Right lobe of liver (tissue), 6 donors: ENCODE results near the gene TMEM269. TPM values are rescaled to one million over a fixed set of nuclear protein-coding genes. Genes with fewer than 3 reads are reported as not detected.

Experiments
- ATAC-seq, 4 donors: fragments of 200-7000 bp; cut with Tn5 transposase; one replicate each; pipeline ENCODE4 v1.9.1; 2020; ENCODE audit warnings: mild to moderate bottlenecking in 4 of 4, moderate library complexity in 4 of 4
- DNase-seq, 3 donors: peaks; one replicate each; pipeline ENCODE4 v3.0.0-alpha.2; 2020
- H3K27ac ChIP-seq, 3 donors: fragments of 200-600 bp; one replicate each; pipeline ENCODE4 v1.8.0; 2022
- H3K27me3 ChIP-seq, 2 donors: fragments of 200-600 bp; one replicate each; pipeline ENCODE4 v1.8.0; 2022
- H3K36me3 ChIP-seq, 4 donors: fragments of 200-600 bp; sonication (generic) in 1 of 4; one replicate each; pipeline versions ENCODE4 v1.5.1 to v1.8.0; 2017 to 2022; ENCODE audit warnings: control low read depth in 1 of 4
- H3K4me1 ChIP-seq, 4 donors: fragments of 200-600 bp; sonication (generic) in 1 of 4; one replicate each; pipeline versions ENCODE4 v1.5.1 to v1.8.0; 2017 to 2022; ENCODE audit warnings: control low read depth in 1 of 4
- H3K4me3 ChIP-seq, 3 donors: fragments of 200-600 bp; one replicate each; pipeline ENCODE4 v1.8.0; 2022
- H3K9me3 ChIP-seq, 4 donors: fragments of 200-600 bp; sonication (generic) in 1 of 4; one replicate each; pipeline versions ENCODE4 v1.5.1 to v1.8.0; 2017 to 2022; ENCODE audit warnings: control low read depth in 1 of 4
- POLR2A ChIP-seq: fragments of 450-650 bp; IDR thresholded peaks from one replicate; pipeline ENCODE4 v1.6.1; 2017; ENCODE audit warnings: antibody characterized with exemption, mild to moderate bottlenecking
- WGBS: methylation state at CpG from one replicate; pipeline ENCODE4 v1.1.6; 2018; ENCODE audit warnings: low coverage, low lambda C conversion rate; ENCODE audit not compliant: insufficient coverage; ENCODE audit errors: missing lambda C conversion rate; 5-methylcytosine and 5-hydroxymethylcytosine counted together
- intact Hi-C, 2 donors: fragments of 100-400 bp; cut with DNase I; formaldehyde crosslinking; loops; one replicate each; pipeline versions ENCODE4 v1.11.2 to v1.14.1; 2022
- total RNA-seq, 6 experiments: library from RNA; depleted of rRNA in 2 of 6; stranded (reverse); fragments of >200 nt in 2 of 6; fragmentation: NEBNext Ultra II Directional in 3 of 6; extraction: Animal tissue kit (Norgen Biotek cat#: 25700) in 3 of 6; gene quantifications; one replicate each; pipeline versions ENCODE4 v1.1.0 to v1.2.4, GENCODE V29; 2016 to 2023
- TF ChIP-seq, protein P1 (sequence below), 4 donors: fragments of 200-600 bp in 3 of 4; fragments of 450-650 bp in 1 of 4; IDR thresholded peaks; one replicate each; pipeline versions ENCODE4 v1.5.1 to v1.8.0; 2016 to 2022; ENCODE audit warnings: antibody characterized with exemption in 4 of 4, mild to moderate bottlenecking in 2 of 4
- donor health status: DM: no; HTN: yes; CAD: no.
- donor health status: DM: no; HTN: no; CAD: no.
- donor health status: DM: no; HTN: no; CAD: no.
- donor health status: DM: no; HTN: yes; CAD: no.
- donor health status: DM: no; HTN: yes; CAD: no.

Gene TMEM269
- total RNA-seq, 6 experiments from 2014 or later, result 0.07 TPM; not detected in 5

DNA sequence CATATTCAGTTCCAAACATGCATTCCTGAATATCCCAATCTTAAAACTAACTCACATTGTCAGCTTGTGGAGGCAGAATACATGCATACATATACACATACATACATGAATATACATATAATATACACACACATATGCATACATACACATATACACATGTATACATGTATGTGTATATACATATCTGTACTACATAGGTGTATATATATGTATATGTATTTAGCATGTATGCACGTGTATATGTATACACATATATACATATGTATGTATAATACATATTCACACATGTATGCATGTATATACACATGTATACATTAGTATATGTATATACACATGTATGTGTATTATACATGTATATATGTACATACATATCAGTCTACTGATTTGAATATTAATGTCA lies 60.4 kb downstream of the TMEM269 start:
- DNase-seq (no peak), ATAC-seq (no peak)
- intact Hi-C loops, result no loop called here
- 57% methylated on average over 1 of the region's 1 CpG for WGBS
- H3K36me3 ChIP-seq, result peaks cover 0 to 13% (median 2%) of the 10 kb centered on the region in 4 donors
- no peak for TF ChIP-seq POLR2A
- TF ChIP-seq, protein P1, sequence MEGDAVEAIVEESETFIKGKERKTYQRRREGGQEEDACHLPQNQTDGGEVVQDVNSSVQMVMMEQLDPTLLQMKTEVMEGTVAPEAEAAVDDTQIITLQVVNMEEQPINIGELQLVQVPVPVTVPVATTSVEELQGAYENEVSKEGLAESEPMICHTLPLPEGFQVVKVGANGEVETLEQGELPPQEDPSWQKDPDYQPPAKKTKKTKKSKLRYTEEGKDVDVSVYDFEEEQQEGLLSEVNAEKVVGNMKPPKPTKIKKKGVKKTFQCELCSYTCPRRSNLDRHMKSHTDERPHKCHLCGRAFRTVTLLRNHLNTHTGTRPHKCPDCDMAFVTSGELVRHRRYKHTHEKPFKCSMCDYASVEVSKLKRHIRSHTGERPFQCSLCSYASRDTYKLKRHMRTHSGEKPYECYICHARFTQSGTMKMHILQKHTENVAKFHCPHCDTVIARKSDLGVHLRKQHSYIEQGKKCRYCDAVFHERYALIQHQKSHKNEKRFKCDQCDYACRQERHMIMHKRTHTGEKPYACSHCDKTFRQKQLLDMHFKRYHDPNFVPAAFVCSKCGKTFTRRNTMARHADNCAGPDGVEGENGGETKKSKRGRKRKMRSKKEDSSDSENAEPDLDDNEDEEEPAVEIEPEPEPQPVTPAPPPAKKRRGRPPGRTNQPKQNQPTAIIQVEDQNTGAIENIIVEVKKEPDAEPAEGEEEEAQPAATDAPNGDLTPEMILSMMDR (IDR thresholded peaks at IDR 0.05), result no peak
- no peaks in the 10 kb centered on the region for H3K9me3 ChIP-seq
- H3K4me1 ChIP-seq, result peaks cover 0 to 20% (median 4%) of the 10 kb centered on the region in 4 donors
- no peaks in the 10 kb centered on the region for H3K27me3 ChIP-seq
- H3K27ac ChIP-seq, result no peak overlapping the region
- no peak overlapping the region for H3K4me3 ChIP-seq

GRCh38 chr1:42845866-42846256 lies 61.1 kb downstream of the TMEM269 start:
- intact Hi-C loops, result no loop called here
- Histone ChIP-seq H3K27ac (no peak overlapping the region), H3K27me3 (no peaks in the 10 kb centered on the region), H3K9me3 (no peaks in the 10 kb centered on the region), H3K36me3 (peaks cover 0 to 13% (median 3%) of the 10 kb centered on the region in 4 donors), H3K4me3 (peak overlapping the region; percentile 90 to 97 (median 94)), H3K4me1 (peaks cover 0 to 20% (median 4%) of the 10 kb centered on the region in 4 donors)
- DNase-seq (no peak), ATAC-seq (peak; percentile 1 to 8 (median 4))
- no peak for TF ChIP-seq POLR2A
- TF ChIP-seq, protein P1 (IDR thresholded peaks at IDR 0.05), result no peak
- 7% methylated on average over 10 of the region's 10 CpGs for WGBS

GRCh38 chr1:42846257-42847110 lies 61.7 kb downstream of the TMEM269 start, which contains the start of gene ZNF691:
TSS of gene ZNF691 (plus strand) at chr1:42846613. CDS start at chr1:42849659, 3,046 bp downstream.
- TF ChIP-seq POLR2A, result peak; percentile 79
- TF ChIP-seq, protein P1 (IDR thresholded peaks at IDR 0.05), result peak in 3 of 4 donors; percentile 38 to 50 (median 44)
- no peaks in the 10 kb centered on the region for H3K27me3 ChIP-seq
- WGBS, result 1% methylated on average over 27 of the region's 50 CpGs
- H3K9me3 ChIP-seq, result no peaks in the 10 kb centered on the region
- ATAC-seq, result peak; percentile 96 to 99 (median 98)
- peak within 1 kb of the TSS; percentile 90 to 97 (median 94) for H3K4me3 ChIP-seq
- H3K36me3 ChIP-seq, result peaks cover 0 to 19% (median 6%) of the 10 kb centered on the region in 4 donors
- intact Hi-C loops, result no loop called here
- H3K27ac ChIP-seq, result peak within 1 kb of the TSS; percentile 75 to 86 (median 85)
- peaks cover 0 to 20% (median 4%) of the 10 kb centered on the region in 4 donors for H3K4me1 ChIP-seq
- DNase-seq, result peak; percentile 92 to 95 (median 94)

- H3K9me3 ChIP-seq, result no peaks in the 10 kb centered on the region
- peak overlapping the region; percentile 75 to 86 (median 85) for H3K27ac ChIP-seq
- no peak for ATAC-seq
- H3K27me3 ChIP-seq, result no peaks in the 10 kb centered on the region
- WGBS, result 4% methylated on average over 6 of the region's 6 CpGs
- TF ChIP-seq POLR2A, result no peak
- TF ChIP-seq, protein P1 (IDR thresholded peaks at IDR 0.05), result no peak
- intact Hi-C loops, result no loop called here
- peak overlapping the region; percentile 90 to 97 (median 94) for H3K4me3 ChIP-seq
- H3K4me1 ChIP-seq, result peaks cover 0 to 20% (median 4%) of the 10 kb centered on the region in 4 donors
- DNase-seq, result no peak
- H3K36me3 ChIP-seq, result peaks cover 0 to 19% (median 6%) of the 10 kb centered on the region in 4 donors
These were observed 62.4 kb downstream of the TMEM269 start for GRCh38 chr1:42847111-42847595.
